RCC 7860 (cell line): ENCODE measurements around the gene S1PR3.

Experiments used
- DNase-seq: peaks from one replicate; pipeline ENCODE4 v3.0.0-alpha.2; 2015; ENCODE audit warnings: low spot score
- FAIRE-seq: peaks from 2 replicates; lab custom pipeline; 2012; peaks lifted over from hg19 to GRCh38; lab: Jason Lieb, UNC

The S1PR3 gene

GRCh38 chr9:89032661-89033060 lies 41.4 kb downstream of the S1PR3 start:
- DNase-seq, result no peak
- FAIRE-seq, result no peak

- FAIRE-seq (no peak), DNase-seq (no peak)
These were observed 45.1 kb downstream of the S1PR3 start for GRCh38 chr9:89036383-89036782.

- no peak for DNase-seq
- no peak for FAIRE-seq
These were observed 45.6 kb downstream of the S1PR3 start for GRCh38 chr9:89036891-89037290.

DNA sequence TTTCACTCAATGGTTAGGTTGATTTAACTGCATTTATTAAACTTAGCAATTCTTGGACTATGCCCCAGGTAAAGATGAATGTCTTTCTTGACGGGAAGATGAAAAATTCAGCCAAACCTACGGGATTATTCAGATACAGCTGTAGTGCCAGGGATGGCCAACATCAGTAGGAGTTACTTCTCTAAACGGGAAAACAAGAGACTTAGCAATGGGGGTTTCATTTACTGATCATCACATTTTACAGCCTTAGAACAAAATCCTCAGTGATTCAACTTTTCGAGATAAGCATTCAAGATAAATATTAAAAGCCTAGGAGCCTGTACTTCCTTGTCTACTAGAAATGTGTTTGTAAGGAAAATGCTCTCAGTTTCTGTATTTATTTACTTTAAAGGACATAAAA lies 46.1 kb downstream of the S1PR3 start:
- DNase-seq (no peak), FAIRE-seq (no peak)

DNA sequence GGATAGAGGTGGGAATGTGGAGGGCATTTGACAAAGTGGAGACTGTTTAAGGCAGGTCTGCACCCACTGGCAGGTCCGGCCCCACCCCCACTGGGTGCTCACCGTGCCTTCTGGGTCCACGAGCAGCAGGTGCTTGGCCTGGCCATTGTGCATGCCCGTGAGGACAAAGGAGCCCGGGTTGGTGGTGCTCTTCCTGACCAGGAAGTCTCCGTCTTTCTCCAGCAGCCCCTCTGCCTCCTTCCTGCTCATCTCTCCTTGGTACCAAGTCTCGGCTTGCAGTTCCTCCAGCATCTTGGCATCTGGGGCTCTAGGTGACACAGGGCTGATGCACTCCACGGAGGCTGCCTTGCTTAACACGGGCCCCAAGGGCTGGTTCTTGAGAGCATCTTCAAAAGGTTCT lies 46.6 kb downstream of the S1PR3 start:
- DNase-seq (no peak), FAIRE-seq (no peak)

- FAIRE-seq (no peak), DNase-seq (no peak)
These were observed 47.3 kb downstream of the S1PR3 start for GRCh38 chr9:89038382-89039103.

GRCh38 chr9:89039104-89039465 lies 47.8 kb downstream of the S1PR3 start:
- FAIRE-seq (no peak), DNase-seq (no peak)

DNA sequence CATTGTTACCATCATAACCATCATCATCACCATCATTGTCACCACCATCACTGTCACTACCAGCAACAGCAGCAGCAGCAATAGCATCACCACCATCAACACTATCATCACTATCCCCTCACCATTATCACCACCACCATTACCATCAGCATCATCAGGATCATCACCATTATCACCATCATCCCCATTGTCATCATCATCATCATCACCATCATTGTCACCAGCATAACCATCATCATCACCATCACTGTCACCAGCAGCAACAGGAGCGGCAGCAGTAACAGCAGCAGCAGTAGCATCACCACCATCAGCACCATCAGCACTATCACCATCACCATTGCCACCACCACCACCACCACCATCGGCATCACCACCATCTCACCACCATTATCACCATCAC lies 48.4 kb downstream of the S1PR3 start:
- no peak for DNase-seq
- no peak for FAIRE-seq

GRCh38 chr9:89042984-89043383 lies 51.7 kb downstream of the S1PR3 start:
- FAIRE-seq, result no peak
- no peak for DNase-seq

DNA sequence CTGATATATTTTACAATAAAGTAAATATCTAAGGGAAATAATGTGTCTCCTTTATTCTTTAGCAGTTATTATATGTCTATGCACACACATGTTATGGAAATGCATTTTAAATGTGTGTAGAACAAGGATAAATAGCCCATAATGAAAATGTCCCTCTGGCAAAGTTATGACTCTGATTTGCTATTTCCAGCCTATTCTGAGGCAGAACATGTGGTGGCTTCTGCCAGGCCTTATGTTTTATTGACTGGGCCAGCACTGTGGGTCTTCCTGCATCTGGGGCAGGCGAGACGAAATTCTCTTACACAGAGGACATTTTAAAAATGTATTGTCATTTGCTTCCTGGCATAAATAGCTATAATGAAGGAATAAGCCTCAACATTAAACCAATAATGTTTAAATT lies 52.8 kb downstream of the S1PR3 start:
- DNase-seq (no peak), FAIRE-seq (no peak)

DNA sequence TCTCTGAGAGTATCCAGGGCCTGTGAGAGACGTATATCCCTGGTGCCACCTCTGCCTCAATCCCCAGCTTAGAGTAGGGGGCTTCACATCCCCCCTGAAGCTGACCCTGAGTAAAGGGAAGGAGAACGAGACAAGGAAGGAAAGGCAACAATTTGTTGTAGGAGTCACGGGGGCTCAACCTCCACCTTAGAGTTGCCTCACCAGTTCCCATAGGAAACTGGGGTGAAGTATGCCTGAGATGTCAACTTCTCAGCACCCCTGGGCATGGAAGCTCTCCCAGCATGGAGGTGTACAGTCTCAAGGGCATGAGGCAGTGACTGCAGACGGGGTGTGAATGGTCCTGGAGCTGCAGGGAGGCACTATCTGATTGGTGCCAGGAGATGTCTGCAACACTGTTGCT lies 53.6 kb downstream of the S1PR3 start:
- FAIRE-seq, result no peak
- no peak for DNase-seq

DNA sequence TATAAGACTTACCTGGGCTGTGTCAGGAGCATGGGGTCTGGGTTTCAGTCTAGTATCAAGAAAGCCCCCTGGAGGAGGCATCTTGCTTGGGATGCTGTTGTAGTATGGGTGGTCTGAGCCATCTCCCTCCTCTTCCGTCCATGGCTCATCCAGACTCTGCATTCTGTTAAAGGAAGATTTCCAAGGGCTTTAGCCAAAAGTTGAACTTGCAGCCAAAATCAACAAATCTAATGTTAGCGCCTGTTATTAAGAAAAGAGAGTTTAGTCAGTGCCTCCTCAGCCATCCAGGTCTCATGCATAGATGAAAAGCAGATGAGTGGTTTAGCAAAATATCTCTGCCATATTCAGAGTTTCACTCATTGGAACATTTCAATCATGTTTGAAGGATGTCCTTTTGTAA lies 55.6 kb downstream of the S1PR3 start:
- DNase-seq (no peak), FAIRE-seq (no peak)

DNA sequence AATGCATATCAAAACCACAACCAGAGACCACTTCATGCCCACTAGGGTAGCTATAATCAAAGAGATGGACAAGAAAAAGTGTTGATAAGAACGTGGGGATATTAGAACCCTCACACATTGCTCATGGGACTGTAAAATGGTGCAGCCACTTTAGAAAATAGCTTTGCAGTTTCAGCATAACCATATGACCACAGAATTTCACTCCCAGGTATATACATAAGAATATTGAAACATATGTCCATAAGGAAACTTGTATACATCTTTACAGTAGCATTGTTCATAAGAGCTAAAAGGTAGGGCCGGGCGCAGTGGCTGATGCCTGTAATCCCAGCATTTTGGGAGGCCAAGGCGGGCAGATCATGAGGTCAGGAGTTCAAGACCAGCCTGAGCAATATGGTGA lies 56.4 kb downstream of the S1PR3 start:
- FAIRE-seq, result no peak
- no peak for DNase-seq

GRCh38 chr9:89048616-89049015 lies 57.3 kb downstream of the S1PR3 start:
- DNase-seq (no peak), FAIRE-seq (no peak)

DNA sequence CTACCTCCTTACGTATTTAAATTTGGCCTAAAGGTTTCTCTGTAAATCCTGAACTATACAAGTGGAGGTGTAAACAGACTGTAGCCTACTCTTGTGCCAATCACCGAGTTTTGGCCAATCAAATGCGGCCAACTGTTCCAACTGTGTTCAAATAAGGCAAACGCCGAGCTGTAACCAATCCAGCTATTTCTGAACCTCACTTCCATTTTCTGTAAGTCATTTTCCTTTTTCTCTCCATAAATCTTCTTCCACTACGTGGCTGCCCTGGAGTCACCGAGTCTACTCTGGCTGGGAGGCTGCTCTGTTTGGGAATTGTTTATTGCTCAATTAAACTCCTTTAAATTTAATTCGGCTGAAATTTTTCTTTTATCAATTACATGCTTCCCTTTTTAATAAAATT lies 58.4 kb downstream of the S1PR3 start:
- FAIRE-seq (no peak), DNase-seq (no peak)

- no peak for DNase-seq
- no peak for FAIRE-seq
These were observed 60.3 kb downstream of the S1PR3 start for GRCh38 chr9:89051421-89052025.

GRCh38 chr9:89052470-89053097 lies 61.3 kb downstream of the S1PR3 start:
- DNase-seq (no peak), FAIRE-seq (no peak)

- FAIRE-seq, result no peak
- no peak for DNase-seq
These were observed 62.0 kb downstream of the S1PR3 start for GRCh38 chr9:89053301-89053700.
